Stimulated activated CD8-positive, alpha-beta memory T cell treated with anti-CD3 and anti-CD28 coated beads, Interleukin-15, amount 100 ng/mL, for 24 hours (primary cell): ENCODE data around the gene TH.

Source experiments
- DNase-seq: peaks from one replicate; pipeline ENCODE4 v3.0.0-alpha.2; 2020; ENCODE audit warnings: low read depth

TH gene

GRCh38 chr11:2171591-2172003 is at the start of gene TH:
TH (minus strand) TSS chr11:2171815; CDS start chr11:2171786, 29 bp downstream.
- DNase-seq, result no peak

DNA sequence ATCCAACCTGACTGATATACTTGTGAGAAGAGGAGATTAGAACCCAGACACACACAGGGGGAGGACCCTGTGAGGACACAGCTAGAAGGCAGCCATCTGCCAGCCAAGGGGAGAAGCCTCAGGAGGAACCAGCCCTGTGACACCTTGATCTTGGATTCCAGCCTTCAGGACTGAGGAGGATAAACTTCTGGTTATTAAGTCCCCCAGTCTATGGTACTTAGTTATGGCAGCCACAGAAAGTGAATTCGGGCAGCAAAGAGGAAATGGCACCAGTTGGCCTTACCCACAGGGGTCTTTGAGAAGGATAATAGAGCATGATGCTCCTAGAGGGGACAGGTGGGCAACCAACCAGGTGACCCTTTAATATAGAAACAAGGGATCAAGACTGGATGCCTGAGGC is 49.4 kb upstream of the TH start:
- DNase-seq, result no peak

DNA sequence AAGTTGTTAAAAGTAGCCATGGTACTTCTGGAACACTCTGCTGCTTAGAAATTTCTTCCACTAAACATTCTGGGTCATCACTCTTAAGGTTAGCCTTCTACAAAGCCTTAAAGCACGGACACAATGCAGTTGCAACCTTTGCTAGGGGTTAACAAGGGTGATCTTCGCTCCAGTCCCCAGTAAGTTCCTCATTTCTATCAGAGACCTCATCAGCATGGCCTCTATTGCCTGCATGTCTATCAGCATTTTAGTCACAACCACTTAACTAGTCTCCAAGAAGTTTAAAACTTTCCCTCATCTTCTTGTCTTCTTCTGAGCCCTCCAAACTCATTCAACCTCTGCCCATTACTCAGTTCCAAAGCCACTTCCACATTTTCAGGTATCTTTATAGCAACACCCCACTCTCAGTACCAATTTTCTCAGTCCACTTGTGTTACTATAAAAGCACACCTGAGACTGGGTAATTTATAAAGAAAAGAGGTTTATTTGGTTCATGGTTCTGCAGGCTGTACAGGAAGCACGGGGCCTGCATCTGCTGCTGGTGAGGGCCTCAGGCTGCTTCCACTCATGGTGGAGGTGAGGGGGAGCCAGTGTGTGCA is 48.7 kb upstream of the TH start:
- no peak for DNase-seq

DNA sequence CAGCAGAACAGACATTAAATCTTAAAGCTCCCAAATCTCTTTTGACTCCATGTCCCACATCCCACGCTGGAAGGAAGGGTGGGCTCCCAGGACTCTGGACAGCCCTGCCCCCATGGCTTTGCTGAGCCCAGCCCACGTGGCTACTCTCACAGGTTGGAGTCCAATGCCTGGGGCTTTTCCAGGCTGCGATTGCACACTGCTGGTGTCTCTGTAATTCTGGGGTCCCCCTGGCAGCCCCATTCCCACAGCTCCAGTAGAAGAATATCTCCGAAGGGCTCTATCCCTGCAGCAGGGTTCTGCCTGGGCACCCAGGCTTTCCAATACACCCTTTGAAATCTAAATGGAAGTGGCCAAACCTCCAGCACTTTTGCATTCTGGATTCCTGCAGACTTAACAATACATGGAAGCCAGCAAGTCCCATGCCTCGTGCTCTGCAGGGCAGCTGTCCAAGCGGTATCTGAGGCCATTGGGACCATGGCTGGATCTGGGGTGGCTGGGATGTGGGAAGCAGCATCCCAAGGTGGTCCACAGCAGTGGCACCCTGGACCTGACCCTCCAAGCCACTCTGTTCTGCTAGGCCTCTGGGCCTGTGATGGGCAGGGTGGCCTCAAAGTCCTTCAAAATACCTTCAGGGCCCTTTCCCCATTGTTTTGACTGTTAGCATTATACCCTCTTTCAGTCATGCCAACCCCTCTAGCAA is 47.9 kb upstream of the TH start:
- no peak for DNase-seq

DNA sequence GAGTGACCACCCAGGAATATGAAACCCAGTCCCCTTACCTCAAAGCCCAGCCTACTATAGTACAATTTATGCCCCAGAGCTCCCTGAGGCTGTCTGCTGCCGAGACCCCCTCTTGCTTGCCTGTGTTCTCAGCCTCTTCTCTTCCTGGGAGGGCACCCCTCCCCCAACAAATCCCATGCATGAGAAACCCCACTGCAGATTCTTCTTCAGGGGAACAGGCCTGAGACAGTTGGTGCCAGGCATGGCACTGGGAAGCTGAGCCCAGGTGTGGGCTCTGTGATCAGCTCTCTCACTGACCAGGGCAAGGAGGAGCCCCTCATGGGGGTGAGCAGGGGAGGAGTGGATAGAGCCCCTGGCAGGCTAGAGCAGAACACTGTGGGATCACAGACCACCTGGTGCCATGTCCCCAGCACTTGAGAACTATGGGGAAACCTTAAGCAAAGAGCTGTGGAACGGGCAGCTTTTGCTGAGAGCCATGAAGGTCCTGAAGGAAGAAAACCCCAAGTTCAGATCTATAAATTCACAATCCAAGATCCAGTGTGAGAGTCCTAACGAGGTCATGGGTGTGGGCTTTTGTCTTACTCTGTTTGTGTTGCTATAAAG is 46.5 kb upstream of the TH start:
- no peak for DNase-seq

DNA sequence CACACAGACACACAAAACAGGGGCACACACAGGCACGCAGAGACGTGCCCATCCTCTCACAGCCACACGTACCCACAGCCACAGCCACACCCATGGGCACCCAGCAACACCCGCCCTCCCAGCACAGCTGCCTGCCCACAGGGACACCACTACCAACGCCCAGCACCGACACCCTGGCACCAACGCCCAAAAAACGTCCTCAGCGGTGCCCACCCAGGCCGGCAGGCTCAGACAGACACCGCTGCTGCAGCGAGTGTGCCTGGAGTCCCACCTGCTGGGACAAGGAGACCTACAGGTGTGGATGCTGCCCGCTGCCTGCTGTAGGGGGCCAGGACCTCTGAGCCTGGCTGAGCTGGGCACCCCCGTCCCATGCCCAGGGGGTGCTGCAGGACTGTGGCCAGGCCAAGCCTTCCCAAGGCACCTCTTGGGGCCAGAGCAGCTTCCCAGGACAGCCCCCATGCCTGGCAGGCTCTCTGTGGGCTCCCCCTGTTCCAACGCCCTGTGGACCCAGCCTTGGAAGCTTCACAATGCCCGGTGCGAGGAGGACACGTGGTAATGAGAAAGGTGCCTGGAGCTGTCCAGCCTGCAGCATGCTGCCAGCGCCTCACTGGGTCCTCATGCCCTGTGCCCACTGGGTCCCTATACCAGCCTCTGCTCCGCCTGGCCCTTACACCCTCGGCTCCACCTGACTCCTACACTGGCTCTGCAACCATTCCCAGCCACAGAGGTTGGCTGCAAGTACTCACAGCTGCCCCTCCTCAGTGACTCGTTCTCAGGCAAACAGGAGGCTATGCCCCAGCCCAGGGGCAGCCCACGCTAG is 45.8 kb upstream of the TH start:
- no peak for DNase-seq

DNA sequence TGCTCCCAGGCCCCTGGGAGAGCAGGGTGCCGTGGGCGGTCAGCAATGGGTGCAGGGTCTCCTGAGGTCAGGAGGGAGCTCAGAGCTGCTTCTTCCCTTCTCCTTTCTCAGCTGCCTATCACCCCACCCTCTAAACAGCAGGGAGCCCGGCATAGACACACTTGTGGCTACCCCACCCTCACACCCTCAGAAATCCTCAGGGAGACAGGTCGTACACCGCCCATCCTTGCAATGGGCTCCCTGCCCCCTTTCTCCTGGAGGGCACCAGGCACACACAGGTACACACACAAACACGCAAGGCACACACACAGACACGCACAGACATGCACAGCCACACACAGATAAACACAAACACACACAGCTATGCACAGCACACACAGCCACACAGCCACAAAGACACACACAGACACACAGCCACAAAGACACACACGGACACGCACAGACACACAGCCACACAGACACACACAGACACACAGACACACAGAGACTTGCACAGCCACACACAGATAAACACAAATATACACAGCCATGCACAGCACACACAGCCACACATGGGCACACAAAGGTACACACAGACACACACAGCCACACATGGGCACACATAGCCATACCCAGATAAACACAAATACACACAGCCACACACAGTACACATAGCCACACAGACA is 44.9 kb upstream of the TH start:
- DNase-seq, result no peak

GRCh38 chr11:2215561-2216399 is 44.2 kb upstream of the TH start:
- no peak for DNase-seq

DNA sequence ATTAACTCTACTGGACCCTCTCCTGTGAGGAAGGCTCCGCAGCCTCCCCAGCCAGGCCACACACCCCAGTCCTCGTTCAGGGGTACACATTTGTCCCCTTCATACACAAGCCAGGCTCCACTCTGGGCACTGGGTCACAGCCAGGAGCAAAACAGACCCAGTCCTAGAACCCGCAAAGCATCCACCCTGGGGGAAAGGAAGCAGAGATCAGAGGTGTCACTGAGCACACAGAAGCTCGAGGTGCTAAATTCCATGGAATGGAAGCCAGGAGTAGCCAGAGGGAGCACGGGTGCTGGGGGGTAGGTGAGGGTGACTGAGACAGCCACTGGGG is 43.6 kb upstream of the TH start:
- no peak for DNase-seq

DNA sequence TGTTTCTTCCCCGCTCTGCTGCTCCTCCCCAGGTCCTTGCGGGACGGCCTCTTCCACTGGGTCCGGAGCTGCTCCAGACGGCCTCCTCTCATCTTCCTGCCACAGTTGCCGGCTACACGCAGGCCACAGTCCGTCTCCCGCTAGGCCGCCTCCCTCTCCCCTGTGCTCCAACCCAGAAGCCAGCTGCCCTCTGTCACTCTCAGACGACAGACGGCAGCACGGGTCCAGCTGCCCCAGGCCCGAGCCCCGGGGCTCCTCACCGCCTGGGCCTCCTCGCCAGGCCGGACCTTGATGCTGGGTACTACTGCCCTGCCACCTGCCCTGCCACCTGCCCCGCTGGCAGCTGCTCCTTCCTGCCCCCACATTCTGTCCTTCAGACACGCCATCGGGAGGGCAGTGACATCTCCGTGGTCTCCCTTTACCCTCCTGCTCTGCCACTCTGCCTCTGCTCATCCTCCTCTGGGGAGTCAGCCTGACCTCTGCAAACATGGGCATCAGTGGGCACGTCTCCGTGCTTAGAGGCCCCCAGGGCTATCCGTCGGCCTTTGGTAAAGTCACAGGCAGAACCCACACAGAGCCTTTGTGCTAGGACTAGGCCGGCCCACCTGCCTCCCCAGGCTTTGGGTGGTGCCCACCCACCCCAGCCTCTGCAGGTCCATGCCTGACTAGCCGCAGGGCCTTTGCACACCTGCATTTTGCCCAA is 43.1 kb upstream of the TH start:
- DNase-seq, result no peak

DNA sequence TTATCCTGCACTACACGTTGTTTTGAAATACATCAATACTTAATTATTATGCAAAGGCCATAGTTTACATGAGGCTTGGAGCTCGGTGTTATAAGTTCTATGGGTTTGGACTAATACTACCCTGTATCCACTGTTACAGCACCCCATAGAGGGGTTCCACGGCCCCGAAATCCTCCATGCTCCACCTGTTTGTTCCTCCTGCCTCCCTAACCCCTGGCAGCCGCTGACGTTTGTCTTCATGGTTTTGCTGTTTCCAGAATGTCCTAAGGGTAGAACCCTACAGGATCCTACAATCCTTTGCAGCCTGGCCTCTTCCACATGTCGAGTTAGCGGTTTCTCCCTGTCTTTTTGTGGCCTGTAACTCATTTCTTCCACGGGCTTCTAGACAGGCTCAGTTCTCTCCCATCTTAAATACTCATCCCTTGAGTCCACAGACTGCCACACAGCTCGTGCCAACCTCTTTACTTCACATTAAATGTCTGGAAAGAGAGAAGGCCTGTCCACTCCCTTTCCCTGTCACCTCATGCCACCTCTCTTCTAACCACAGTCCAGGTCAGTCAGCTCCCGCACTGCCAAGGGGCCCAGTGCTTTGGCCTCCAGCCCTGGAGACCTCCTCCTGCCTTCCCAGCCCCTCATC is 42.4 kb upstream of the TH start:
- DNase-seq, result no peak

GRCh38 chr11:2213384-2213842 is 41.8 kb upstream of the TH start:
- DNase-seq, result no peak

GRCh38 chr11:2212411-2213251 is 41.0 kb upstream of the TH start:
- DNase-seq, result no peak

DNA sequence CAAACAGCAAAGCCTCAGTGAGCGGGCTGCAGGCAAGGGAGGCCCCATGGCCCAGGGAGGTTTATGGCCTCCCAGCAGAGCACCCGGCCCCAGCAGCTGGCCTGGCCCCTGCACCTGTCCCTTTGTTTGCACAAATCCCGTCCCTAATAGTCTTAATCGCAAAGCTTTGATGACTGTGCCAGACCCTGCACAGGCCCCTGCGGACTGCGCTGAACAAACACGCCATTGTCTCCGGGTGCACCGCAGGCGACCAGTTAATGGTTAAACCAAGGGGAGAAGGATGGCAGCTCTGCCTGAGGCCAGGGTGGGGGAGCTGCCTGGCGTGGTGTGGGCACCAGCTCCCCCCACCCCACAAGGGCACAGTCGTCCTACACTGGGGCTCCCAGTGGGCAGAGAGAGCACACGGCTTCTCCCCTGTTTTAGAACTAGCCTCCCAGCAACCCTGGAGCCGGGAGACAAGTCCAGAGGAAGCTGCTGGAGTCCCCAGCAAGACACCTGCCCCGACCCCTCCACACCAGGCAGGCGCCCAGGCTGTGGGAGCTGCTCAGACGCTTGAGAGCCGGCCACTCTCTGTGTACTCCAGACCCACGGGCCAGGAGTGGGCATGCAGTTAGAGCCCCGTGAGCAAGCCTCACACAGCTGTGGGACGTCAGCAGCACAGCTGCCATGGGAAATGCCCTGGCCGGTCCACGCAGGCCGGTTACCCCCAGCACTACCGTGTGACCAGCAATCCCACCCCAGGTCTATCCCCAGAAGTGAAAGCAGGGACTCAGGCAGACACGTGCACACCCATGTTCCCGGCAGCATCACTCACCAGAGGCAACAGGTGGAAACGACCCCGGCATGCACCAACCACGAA is 39.7 kb upstream of the TH start:
- no peak for DNase-seq

DNA sequence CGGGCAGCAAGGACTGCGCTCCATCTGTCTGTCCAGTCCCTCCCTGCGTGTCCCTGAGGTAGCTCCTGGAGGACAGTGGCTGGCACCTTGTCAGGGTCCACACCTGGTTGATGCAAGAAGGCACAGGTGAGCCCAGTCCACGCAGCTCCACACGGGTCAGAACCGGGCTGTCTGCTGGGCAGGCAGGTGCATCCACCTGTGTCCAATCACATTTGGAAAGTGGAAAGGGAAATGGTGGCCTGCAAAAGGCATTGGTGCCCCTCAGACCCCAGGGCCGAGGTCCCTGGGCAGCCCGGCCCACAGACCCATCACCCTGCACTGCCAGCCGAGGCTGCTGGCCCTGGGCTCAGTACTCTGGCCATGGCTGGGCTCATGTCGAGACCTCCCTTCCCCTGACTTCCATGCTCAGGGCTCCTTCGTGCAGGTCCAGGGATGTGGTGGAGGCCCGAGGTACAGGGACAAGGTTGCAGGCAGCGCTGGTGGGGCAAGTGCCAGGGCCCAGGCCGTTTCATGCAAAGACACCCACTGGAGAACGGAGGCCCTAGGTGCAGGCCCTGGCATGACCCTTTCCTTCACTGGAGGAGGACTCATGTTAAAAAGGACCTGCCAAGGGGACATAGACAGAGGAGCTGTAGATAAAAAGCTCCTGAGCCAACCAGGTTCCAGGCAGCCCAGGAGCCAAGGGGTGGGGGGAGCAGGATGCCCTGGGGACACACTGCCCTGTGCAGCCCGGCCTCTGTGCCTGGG is 38.9 kb upstream of the TH start:
- DNase-seq, result no peak

DNA sequence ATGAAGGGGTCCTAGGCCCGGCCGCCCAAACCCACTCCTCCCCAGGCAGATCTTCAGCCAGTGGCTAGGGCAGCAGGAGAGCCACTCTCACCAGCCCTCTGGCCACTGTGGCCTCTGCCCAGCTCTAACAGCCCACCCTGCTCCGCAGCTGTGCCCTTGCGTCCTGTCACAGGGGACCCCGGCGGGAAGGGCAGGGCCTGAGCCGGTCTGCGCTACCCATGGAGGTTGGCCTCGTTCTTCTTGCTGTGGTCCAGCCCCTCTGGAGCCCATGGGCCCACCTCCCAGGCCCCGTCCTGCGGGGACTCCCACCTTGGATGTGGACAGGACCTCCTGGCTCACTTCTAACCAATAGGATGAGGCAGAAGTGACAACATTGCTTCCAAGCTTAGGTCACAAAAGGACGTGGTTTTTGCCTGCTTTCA is 38.3 kb upstream of the TH start:
- DNase-seq, result no peak

DNA sequence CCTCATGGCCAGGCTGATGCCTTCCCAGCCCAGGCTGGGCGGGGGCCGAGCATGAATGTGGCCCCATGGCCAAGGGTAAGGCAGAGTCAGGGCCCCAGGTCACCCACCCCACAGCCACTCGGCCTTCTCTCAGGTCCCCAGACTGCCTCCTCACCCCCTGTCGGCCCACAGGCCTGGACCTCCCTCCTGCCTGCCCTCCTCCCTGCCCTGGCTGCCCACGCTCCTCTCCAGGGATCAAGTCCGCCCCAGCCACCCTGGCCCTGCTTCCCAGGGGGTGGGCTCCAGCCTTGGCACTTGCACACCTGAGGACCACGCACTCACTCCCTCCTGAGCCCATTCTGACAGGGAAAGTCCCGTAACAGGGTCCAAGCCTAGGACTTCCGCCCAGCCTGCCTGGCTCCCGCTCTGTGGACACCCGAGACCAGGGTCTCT is 37.8 kb upstream of the TH start:
- no peak for DNase-seq
